Stimulated activated CD8-positive, alpha-beta memory T cell treated with anti-CD3 and anti-CD28 coated beads, Interleukin-15, amount 100 ng/mL, for 4 hours (primary cell): Measurements from ENCODE around the gene NUDCD3.

ENCODE experiments used
- DNase-seq, 2 donors: peaks; one replicate each; pipeline ENCODE4 v3.0.0-alpha.2; 2020; ENCODE audit warnings: low read depth in 2 of 2

The NUDCD3 gene

GRCh38 chr7:44366986-44367385, 123.5 kb downstream of the NUDCD3 start:
- no peak for DNase-seq

- DNase-seq, result no peak
These were observed 136.8 kb downstream of the NUDCD3 start for GRCh38 chr7:44353668-44354067.

- no peak for DNase-seq
These were observed 141.3 kb downstream of the NUDCD3 start for GRCh38 chr7:44348851-44349781.

- DNase-seq, result no peak
These were observed 142.2 kb downstream of the NUDCD3 start for GRCh38 chr7:44348300-44348699.

GRCh38 chr7:44347546-44348114, 142.8 kb downstream of the NUDCD3 start:
- no peak for DNase-seq

- no peak for DNase-seq
These were observed 144.4 kb downstream of the NUDCD3 start for GRCh38 chr7:44346063-44346462.

- DNase-seq, result no peak
These were observed 149.1 kb downstream of the NUDCD3 start for GRCh38 chr7:44341401-44341800.

GRCh38 chr7:44338600-44338999, 151.9 kb downstream of the NUDCD3 start:
- no peak for DNase-seq

- no peak for DNase-seq
These were observed 154.0 kb downstream of the NUDCD3 start for GRCh38 chr7:44336491-44336890.

- no peak for DNase-seq
These were observed 155.3 kb downstream of the NUDCD3 start for GRCh38 chr7:44335184-44335583.

- no peak for DNase-seq
These were observed 155.7 kb downstream of the NUDCD3 start for GRCh38 chr7:44334734-44335097.

- no peak for DNase-seq
These were observed 156.3 kb downstream of the NUDCD3 start for GRCh38 chr7:44333911-44334733.

GRCh38 chr7:44331682-44332081, 158.8 kb downstream of the NUDCD3 start:
- DNase-seq, result no peak

- DNase-seq, result no peak
These were observed 160.1 kb downstream of the NUDCD3 start for GRCh38 chr7:44330331-44330730.

GRCh38 chr7:44329888-44330287, 160.6 kb downstream of the NUDCD3 start:
- DNase-seq, result no peak
